HEK293 (cell line): Measurements from ENCODE around the gene CISD1.

ENCODE experiments used
- BCL11B ChIP-seq: fragments of 450-650 bp; formaldehyde crosslinking; IDR thresholded peaks from 2 replicates; pipeline ENCODE4 v1.5.1; 2016; ENCODE audit warnings: low read depth, missing biosample characterization, missing genetic modification characterization
- GFI1B ChIP-seq: fragments of 450-650 bp; formaldehyde crosslinking; IDR thresholded peaks from 2 replicates; pipeline ENCODE4 v1.5.1; 2016; ENCODE audit warnings: missing biosample characterization, missing genetic modification characterization
- GLI4 ChIP-seq: fragments of 450-650 bp; formaldehyde crosslinking; IDR thresholded peaks from 2 replicates; pipeline ENCODE4 v1.5.1; 2016; ENCODE audit warnings: missing biosample characterization, missing genetic modification characterization
- HOXD13 ChIP-seq: sonication (generic); formaldehyde crosslinking; IDR thresholded peaks from 2 replicates; pipeline ENCODE4 v1.8.0; 2022; ENCODE audit warnings: missing genetic modification reagents, borderline replicate concordance
- KLF16 ChIP-seq: fragments of 450-650 bp; formaldehyde crosslinking; IDR thresholded peaks from 2 replicates; pipeline ENCODE4 v1.5.1; 2017; ENCODE audit warnings: missing biosample characterization, missing genetic modification characterization
- KLF7 ChIP-seq: fragments of 450-650 bp; formaldehyde crosslinking; IDR thresholded peaks from 2 replicates; pipeline ENCODE4 v1.5.1; 2016; ENCODE audit warnings: missing biosample characterization, missing genetic modification characterization, borderline replicate concordance
- MZF1 ChIP-seq: fragments of 450-650 bp; formaldehyde crosslinking; IDR thresholded peaks from 2 replicates; pipeline ENCODE4 v1.5.1; 2017; ENCODE audit warnings: missing biosample characterization, missing genetic modification characterization, borderline replicate concordance
- OSR2 ChIP-seq: fragments of 450-650 bp; formaldehyde crosslinking; IDR thresholded peaks from 2 replicates; pipeline ENCODE4 v1.5.1; 2016; ENCODE audit warnings: missing biosample characterization, missing genetic modification characterization
- PATZ1 ChIP-seq: fragments of 450-650 bp; formaldehyde crosslinking; IDR thresholded peaks from 2 replicates; pipeline ENCODE4 v1.5.1; 2016; ENCODE audit warnings: missing biosample characterization, missing genetic modification characterization
- PRDM2 ChIP-seq: fragments of 450-650 bp; formaldehyde crosslinking; IDR thresholded peaks from 2 replicates; pipeline ENCODE4 v1.5.1; 2016; ENCODE audit warnings: missing biosample characterization, missing genetic modification characterization, borderline replicate concordance
- SP7 ChIP-seq: fragments of 450-650 bp; formaldehyde crosslinking; IDR thresholded peaks from 2 replicates; pipeline ENCODE4 v1.5.1; 2016; ENCODE audit warnings: missing biosample characterization, missing genetic modification characterization
- ZBTB20 ChIP-seq: fragments of 450-650 bp; formaldehyde crosslinking; IDR thresholded peaks from 2 replicates; pipeline ENCODE4 v1.5.1; 2016; ENCODE audit warnings: missing biosample characterization, missing genetic modification characterization
- ZBTB48 ChIP-seq: fragments of 450-650 bp; formaldehyde crosslinking; IDR thresholded peaks from 2 replicates; pipeline ENCODE4 v1.5.1; 2016; ENCODE audit warnings: missing biosample characterization, missing genetic modification characterization
- ZEB2 ChIP-seq: fragments of 450-650 bp; formaldehyde crosslinking; IDR thresholded peaks from 2 replicates; pipeline ENCODE4 v1.5.1; 2016; ENCODE audit warnings: missing biosample characterization, missing genetic modification characterization
- ZFP69B ChIP-seq: fragments of 450-650 bp; formaldehyde crosslinking; IDR thresholded peaks from 2 replicates; pipeline ENCODE4 v1.5.1; 2016; ENCODE audit warnings: missing biosample characterization, missing genetic modification characterization
- ZNF10 ChIP-seq: fragments of 450-650 bp; formaldehyde crosslinking; IDR thresholded peaks from 2 replicates; pipeline ENCODE4 v1.5.1; 2017; ENCODE audit warnings: missing biosample characterization, missing genetic modification characterization
- ZNF140 ChIP-seq: fragments of 450-650 bp; formaldehyde crosslinking; IDR thresholded peaks from 2 replicates; pipeline ENCODE4 v1.5.1; 2016; ENCODE audit warnings: missing biosample characterization, missing genetic modification characterization
- ZNF175 ChIP-seq: fragments of 450-650 bp; formaldehyde crosslinking; IDR thresholded peaks from 2 replicates; pipeline ENCODE4 v1.5.1; 2016; ENCODE audit warnings: missing biosample characterization, missing genetic modification characterization
- ZNF18 ChIP-seq: fragments of 450-650 bp; formaldehyde crosslinking; IDR thresholded peaks from 2 replicates; pipeline ENCODE4 v1.5.1; 2016; ENCODE audit warnings: missing biosample characterization, missing genetic modification characterization
- ZNF2 ChIP-seq: fragments of 450-650 bp; formaldehyde crosslinking; IDR thresholded peaks from 2 replicates; pipeline ENCODE4 v1.5.1; 2016; ENCODE audit warnings: missing biosample characterization, missing genetic modification characterization
- ZNF211 ChIP-seq: fragments of 450-650 bp; formaldehyde crosslinking; IDR thresholded peaks from 2 replicates; pipeline ENCODE4 v1.5.1; 2016; ENCODE audit warnings: low read depth, missing biosample characterization, missing genetic modification characterization
- ZNF23 ChIP-seq: fragments of 450-650 bp; formaldehyde crosslinking; IDR thresholded peaks from 2 replicates; pipeline ENCODE4 v1.5.1; 2016; ENCODE audit warnings: missing biosample characterization, missing genetic modification characterization, borderline replicate concordance
- ZNF302 ChIP-seq: fragments of 450-650 bp; formaldehyde crosslinking; IDR thresholded peaks from 2 replicates; pipeline ENCODE4 v1.5.1; 2016; ENCODE audit warnings: missing biosample characterization, missing genetic modification characterization, low read depth
- ZNF350 ChIP-seq: fragments of 450-650 bp; formaldehyde crosslinking; IDR thresholded peaks from 2 replicates; pipeline ENCODE4 v1.5.0; 2017; ENCODE audit warnings: missing biosample characterization, mild to moderate bottlenecking, missing genetic modification characterization
- ZNF362 ChIP-seq: fragments of 450-650 bp; formaldehyde crosslinking; IDR thresholded peaks from 2 replicates; pipeline ENCODE4 v1.5.1; 2016; ENCODE audit warnings: missing biosample characterization, missing genetic modification characterization
- ZNF37A ChIP-seq: fragments of 450-650 bp; IDR thresholded peaks from 2 replicates; pipeline ENCODE4 v1.5.1; 2018; ENCODE audit warnings: missing biosample characterization, missing genetic modification characterization
- ZNF473 ChIP-seq: fragments of 450-650 bp; formaldehyde crosslinking; IDR thresholded peaks from 2 replicates; pipeline ENCODE4 v1.5.1; 2017; ENCODE audit warnings: missing biosample characterization, missing genetic modification characterization
- ZNF558 ChIP-seq: fragments of 450-650 bp; formaldehyde crosslinking; IDR thresholded peaks from 2 replicates; pipeline ENCODE4 v1.5.1; 2016; ENCODE audit warnings: missing biosample characterization, missing genetic modification characterization
- ZNF571 ChIP-seq: fragments of 450-650 bp; formaldehyde crosslinking; IDR thresholded peaks from 2 replicates; pipeline ENCODE4 v1.5.0; 2017; ENCODE audit warnings: missing biosample characterization, missing genetic modification characterization
- ZNF654 ChIP-seq: fragments of 450-650 bp; formaldehyde crosslinking; IDR thresholded peaks from 2 replicates; pipeline ENCODE4 v1.5.1; 2016; ENCODE audit warnings: low read depth, missing biosample characterization, missing genetic modification characterization
- ZNF664 ChIP-seq: fragments of 450-650 bp; formaldehyde crosslinking; IDR thresholded peaks from 2 replicates; pipeline ENCODE4 v1.5.1; 2016; ENCODE audit warnings: missing biosample characterization, missing genetic modification characterization

The CISD1 gene

GRCh38 chr10:58322072-58322834 is 53.3 kb downstream of the CISD1 start (continued):
- TF ChIP-seq ZNF23 (tag by site-specific recombination): no peak
- no peak for TF ChIP-seq ZNF302 (tag by site-specific recombination)
- no peak for TF ChIP-seq ZNF18 (tag by site-specific recombination)
- no peak for TF ChIP-seq GLI4 (tag by site-specific recombination)
- TF ChIP-seq ZBTB48 (tag by site-specific recombination): no peak
- no peak for TF ChIP-seq ZNF558 (tag by site-specific recombination)
- TF ChIP-seq SP7 (tag by site-specific recombination): no peak
- 0 out of 2 replicates have a peak, but pooled peaks have one; percentile 13 for TF ChIP-seq BCL11B (tag by site-specific recombination)
- no peak for TF ChIP-seq ZNF175 (tag by site-specific recombination)
- no peak for TF ChIP-seq ZNF140
- no peak for TF ChIP-seq ZNF10 (tag by site-specific recombination)
- no peak for TF ChIP-seq KLF7
- TF ChIP-seq ZNF2 (tag by site-specific recombination): no peak
- TF ChIP-seq ZNF473: no peak
- no peak for TF ChIP-seq ZNF664 (tag by site-specific recombination)
- no peak for TF ChIP-seq OSR2
- TF ChIP-seq PATZ1 (tag by site-specific recombination): no peak
- no peak for TF ChIP-seq ZNF350 (tag by site-specific recombination)
- no peak for TF ChIP-seq KLF16
- TF ChIP-seq GFI1B (tag by site-specific recombination): no peak
- no peak for TF ChIP-seq ZNF37A (tag by site-specific recombination)
- TF ChIP-seq ZBTB20 (tag by site-specific recombination): no peak
- no peak for TF ChIP-seq HOXD13 (CRISPR knock-in tag)
- TF ChIP-seq ZFP69B (tag by site-specific recombination): no peak
- no peak for TF ChIP-seq ZNF571 (tag by site-specific recombination)
- 0 out of 2 replicates have a peak, but pooled peaks have one; percentile 15 for TF ChIP-seq MZF1 (tag by site-specific recombination)
- no peak for TF ChIP-seq ZNF211 (tag by site-specific recombination)
- no peak for TF ChIP-seq PRDM2
- no peak for TF ChIP-seq ZNF654 (tag by site-specific recombination)
- no peak for TF ChIP-seq ZEB2 (tag by site-specific recombination)
- TF ChIP-seq ZNF362: no peak
